MG63 (cell line): ENCODE results near the gene LRRC73. TPM values are rescaled to one million over a fixed set of nuclear protein-coding genes. Genes with fewer than 3 reads are reported as not detected.

Source experiments
- DNase-seq: peaks from one replicate; pipeline ENCODE4 v3.0.0-alpha.2; 2020
- H3K27me3 ChIP-seq: fragments of 250-450 bp; sonication (Bioruptor Pico); 2 replicates; pipeline ENCODE4 v1.5.1; 2020; ENCODE audit warnings: mild to moderate bottlenecking, moderate library complexity
- H3K36me3 ChIP-seq: fragments of 250-450 bp; sonication (Bioruptor Pico); 2 replicates; pipeline ENCODE4 v1.5.1; 2020; ENCODE audit warnings: mild to moderate bottlenecking, moderate library complexity
- H3K4me3 ChIP-seq: fragments of 250-450 bp; sonication (Bioruptor Pico); 2 replicates; pipeline ENCODE4 v1.5.1; 2020; ENCODE audit warnings: mild to moderate bottlenecking, moderate library complexity
- H3K9me3 ChIP-seq: fragments of 250-450 bp; sonication (Bioruptor Pico); 2 replicates; pipeline ENCODE4 v1.5.1; 2020; ENCODE audit warnings: mild to moderate bottlenecking, moderate library complexity
- total RNA-seq: library from RNA; depleted of rRNA; stranded (reverse); fragments of >200 nt; shearing (Covaris generic); gene quantifications from 2 replicates; pipeline ENCODE4 v1.2.3, GENCODE V29; 2014; ENCODE audit warnings: low replicate concordance

LRRC73 gene
- total RNA-seq, 1 experiment from 2014 or later: 0.10 TPM

DNA sequence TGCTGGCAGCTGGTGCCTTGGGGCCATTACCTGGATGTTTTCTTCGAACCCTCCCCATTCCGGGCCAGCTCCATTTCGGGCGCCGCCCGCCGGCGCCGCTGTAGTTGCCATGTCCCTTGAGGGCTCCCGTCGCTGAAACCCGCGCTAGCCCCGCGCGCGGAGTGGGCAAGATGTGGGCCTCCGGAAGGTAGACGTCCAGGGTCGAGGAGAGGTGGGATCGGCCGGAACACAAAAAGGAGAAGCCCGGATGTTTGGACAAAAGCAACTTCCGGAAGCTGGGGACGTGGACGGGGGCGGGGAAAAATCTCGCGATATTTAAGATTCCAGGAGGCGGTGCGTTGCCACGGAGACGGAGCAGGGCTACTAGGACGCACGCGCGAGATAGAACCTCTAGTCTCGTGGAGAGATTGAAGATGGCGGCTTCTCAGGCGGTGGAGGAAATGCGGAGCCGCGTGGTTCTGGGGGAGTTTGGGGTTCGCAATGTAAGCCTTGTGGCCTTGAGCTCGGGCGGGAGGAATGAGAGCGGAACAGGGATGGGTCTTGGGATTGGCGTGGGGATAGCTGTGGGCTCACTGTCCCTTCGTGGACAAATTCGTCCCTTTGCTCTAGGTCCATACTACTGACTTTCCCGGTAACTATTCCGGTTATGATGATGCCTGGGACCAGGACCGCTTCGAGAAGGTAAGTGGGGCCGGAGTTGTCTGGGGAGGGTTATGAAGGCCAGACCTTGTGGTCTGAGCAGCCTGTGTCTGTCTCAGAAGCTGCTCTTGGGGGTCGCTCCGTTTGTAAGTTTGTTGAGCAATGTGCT, 6.8 kb upstream of the LRRC73 start, which contains the start of the genes POLR1C and YIPF3:
TSS of gene POLR1C (plus strand) at position 393 of the 808 bp plus-strand sequence. CDS start at position 414, 21 bp downstream.
TSS of gene YIPF3 (minus strand) at position 230 of the 808 bp plus-strand sequence. CDS start at position 111, 119 bp downstream.
- no peaks in the 10 kb centered on the region for H3K27me3 ChIP-seq
- no peaks in the 10 kb centered on the region for H3K9me3 ChIP-seq
- peaks cover 34% of the 10 kb centered on the region for H3K36me3 ChIP-seq
- H3K4me3 ChIP-seq: peak within 1 kb of the TSS; percentile 98
- DNase-seq: peak; percentile 90

DNA sequence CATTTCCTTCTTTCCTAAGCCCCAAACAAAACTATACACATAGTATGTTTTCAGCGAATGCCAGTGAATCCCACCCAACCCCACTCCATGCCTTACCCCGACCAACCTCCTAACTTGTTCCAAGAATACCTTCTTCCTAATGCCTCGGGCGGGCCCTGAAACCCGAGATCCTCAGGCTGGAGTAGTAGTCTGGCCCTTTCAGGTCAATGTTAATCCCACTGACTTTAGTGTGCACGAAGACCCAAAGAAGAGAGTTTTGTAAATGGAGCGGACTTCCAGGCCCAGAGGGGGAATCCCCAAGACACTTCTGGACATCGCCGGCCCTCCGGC, 6.2 kb upstream of the LRRC73 start:
- no peaks in the 10 kb centered on the region for H3K27me3 ChIP-seq
- no peak for DNase-seq
- no peaks in the 10 kb centered on the region for H3K9me3 ChIP-seq
- H3K4me3 ChIP-seq: peak overlapping the region; percentile 98
- H3K36me3 ChIP-seq: peaks cover 29% of the 10 kb centered on the region

DNA sequence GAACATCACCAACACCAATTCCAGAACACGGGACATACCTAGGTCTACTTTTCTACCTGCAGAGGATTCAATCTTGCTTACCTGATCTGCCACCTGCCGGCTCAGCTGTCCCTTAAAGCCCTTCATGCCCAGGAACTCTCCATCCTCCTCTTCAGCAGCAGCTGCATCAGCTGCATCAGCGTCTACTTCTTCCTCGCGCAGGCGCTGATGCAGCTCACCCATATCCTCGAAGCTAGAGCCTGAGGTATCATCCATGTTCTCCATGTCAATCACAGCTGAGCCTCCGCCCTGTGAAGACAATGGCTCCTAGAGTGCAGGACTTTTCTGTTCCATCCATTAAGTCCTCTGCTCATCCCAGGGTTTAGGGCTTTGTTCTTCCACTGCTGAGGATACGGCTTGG, 5.7 kb upstream of the LRRC73 start:
- Histone ChIP-seq H3K27me3 (no peaks in the 10 kb centered on the region), H3K4me3 (peak overlapping the region; percentile 98), H3K36me3 (peaks cover 24% of the 10 kb centered on the region), H3K9me3 (no peaks in the 10 kb centered on the region)
- no peak for DNase-seq

DNA sequence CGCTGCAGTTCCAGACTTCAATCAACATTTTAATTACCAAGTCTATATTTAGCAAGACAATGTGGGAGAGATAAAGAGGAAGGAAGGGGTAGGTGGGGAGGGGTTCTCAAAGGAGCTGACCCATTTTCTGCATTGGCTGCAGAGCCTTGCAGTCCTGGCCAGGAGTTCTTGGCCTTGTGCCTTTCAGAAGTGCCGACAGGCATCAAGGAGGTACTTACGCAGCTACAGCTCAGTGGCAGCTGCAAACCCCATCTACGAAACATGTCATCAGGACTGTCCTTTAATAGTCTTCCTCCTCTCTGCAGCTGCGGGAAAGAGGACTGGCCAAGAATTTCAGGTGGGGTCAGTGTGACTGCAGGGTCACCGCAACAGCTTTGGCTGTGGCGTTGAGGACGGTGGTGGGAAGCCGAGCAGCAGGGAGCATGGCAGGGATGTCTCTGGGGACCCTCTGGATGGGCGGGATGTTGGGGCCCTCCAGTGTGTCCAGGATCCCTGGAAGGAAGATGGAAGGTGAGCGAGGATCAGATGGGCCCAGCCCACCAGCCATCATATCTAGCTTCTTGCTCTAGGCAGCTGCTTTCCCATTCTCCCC, 1.8 kb upstream of the LRRC73 start:
- Histone ChIP-seq H3K4me3 (no peak overlapping the region), H3K27me3 (no peaks in the 10 kb centered on the region), H3K36me3 (peaks cover 4% of the 10 kb centered on the region), H3K9me3 (no peaks in the 10 kb centered on the region)
- DNase-seq: no peak

DNA sequence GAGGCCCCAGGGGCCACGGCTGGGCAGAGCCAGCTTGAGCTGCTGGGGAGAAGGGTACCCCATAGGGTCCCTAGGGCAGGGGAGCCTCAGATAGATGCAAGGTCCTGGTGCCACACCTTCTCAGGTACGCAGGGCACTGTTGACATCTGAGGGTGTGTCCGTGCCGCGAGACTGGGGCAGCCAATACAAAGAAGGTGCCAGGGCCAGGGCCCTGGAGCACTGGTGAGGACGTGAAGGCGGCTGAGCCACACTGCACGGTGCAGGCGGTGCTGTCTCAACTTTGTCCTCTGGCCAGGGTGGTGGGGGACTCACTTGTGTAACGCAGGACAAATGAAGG, 649 bp upstream of the LRRC73 start:
- H3K36me3 ChIP-seq: peaks cover 3% of the 10 kb centered on the region

DNA sequence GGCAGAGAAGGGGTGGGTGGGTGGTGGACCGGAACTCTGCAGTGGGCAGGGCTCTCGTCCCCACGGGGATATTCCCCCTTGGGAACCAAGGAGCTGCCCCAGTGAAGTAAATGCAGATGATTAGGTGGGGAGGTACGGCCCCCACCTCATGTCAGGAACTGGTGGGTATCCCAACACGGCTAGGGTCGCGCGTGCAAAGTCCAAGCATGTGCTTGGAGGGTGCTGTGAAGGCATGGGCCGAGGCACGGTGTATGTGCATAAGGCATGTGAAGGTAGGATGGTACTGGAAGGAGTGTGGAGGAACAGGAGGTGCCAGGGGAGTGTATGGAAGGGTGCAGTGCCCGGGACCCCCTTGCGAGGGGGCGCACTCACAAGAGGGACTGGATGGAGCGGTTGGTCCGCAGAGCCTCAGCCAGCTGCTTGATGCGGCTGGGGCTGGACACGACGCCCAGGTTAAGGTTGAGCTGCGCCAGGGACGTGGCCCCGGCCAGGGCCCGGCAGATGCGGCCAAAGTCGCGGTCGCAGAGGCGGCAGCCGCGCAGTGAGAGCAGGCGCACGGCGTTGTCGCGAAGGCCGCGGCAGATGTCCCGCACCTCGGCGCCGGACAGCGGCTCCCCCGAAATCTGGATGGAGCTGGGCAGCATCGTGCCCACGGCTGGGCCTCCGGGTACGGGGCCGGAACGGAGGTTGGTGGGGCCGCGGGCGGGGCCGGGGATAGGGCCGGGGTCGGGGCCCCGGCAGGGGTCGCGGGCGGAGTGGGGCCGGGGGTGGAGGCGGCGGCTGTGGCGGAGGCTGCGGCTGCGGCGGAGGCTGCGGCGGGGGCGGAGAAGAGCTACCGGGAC, 783 bp downstream of the LRRC73 start:
- Histone ChIP-seq H3K9me3 (no peaks in the 10 kb centered on the region), H3K36me3 (no peaks in the 10 kb centered on the region; the same call in 1 of the 2 replicates), H3K27me3 (no peaks in the 10 kb centered on the region), H3K4me3 (no peak overlapping the region; the same call in 1 of the 2 replicates)
- no peak for DNase-seq

More for the DNA sequence above, 649 bp upstream of the LRRC73 start:
- Histone ChIP-seq H3K9me3 (no peaks in the 10 kb centered on the region), H3K27me3 (no peaks in the 10 kb centered on the region), H3K4me3 (no peak overlapping the region)
- no peak for DNase-seq

DNA sequence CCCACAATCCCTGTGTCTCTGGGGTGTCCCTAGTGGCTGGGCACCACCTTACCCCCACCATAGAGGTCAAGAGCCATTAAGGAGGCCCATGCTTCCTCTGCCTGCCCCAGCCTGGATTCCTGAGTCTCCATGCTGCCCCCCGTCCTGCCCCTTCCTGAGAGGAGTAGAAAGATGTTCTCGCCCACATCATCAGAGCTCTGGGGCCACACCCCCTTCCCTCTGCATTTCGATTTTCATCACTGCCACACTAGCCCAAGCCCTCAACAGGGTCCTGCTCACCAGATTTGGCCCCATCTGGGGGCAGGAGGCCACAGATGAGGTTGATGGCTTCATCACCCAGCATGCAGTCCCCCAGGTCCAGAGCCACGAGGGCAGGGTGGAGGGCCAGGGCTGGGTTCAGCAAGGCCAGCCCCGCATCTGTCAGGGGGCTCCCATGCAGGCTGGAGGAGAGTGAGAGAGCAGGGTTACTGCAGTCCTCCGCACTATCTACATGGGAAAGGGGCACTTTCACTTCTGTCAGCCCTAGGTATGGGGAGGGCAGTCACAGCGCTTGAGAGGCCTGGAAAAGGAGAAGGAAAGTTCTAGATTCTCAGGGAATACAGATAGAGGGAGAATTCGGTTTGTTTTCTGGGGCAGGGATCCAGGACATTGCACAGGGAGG, 1.5 kb downstream of the LRRC73 start:
- DNase-seq: no peak
- no peaks in the 10 kb centered on the region for H3K9me3 ChIP-seq
- no peaks in the 10 kb centered on the region; the same call in 1 of the 2 replicates for H3K36me3 ChIP-seq
- no peaks in the 10 kb centered on the region for H3K27me3 ChIP-seq
- no peak overlapping the region for H3K4me3 ChIP-seq

DNA sequence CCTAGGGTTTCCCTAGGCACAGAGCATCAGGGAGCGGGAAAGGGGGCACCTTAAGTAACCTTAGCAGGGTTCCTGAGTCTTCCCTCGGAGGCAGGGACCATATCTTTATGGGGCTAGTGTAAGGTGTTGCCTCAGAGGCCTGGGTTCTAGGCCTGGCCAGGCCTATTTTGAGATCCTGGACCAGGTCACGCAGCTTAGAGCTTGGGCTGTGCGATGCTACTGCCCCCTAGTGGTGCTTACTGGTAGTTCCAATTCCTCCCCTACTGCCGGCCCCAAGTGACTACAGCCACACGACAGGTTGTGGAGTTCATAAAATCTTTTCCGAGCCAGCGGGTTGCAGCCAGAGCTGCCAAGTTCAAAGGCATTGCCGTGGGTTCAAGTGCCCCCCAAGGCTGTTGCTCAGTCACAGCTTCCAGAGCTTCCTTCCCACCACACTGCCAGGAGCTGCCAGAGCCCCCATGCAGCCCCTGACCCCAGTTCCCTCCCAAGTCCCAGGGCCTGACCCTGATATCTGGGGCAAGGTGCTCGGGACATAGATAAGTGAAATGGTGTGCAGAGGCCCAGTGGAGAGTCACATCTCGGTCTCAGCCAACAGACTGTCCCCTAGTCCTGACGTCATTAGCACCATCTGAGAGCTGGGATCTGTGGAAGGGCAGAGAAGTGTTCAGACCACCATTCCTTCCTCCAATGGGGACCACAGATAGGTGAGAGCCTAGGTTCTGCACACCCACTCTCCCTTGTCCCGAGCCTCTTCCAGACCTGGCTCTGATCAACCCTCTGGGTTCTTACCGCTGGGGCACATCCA, 3.3 kb downstream of the LRRC73 start:
- Histone ChIP-seq H3K9me3 (no peaks in the 10 kb centered on the region), H3K4me3 (no peak overlapping the region), H3K27me3 (no peaks in the 10 kb centered on the region), H3K36me3 (no peaks in the 10 kb centered on the region)
- DNase-seq: peak; percentile 39

DNA sequence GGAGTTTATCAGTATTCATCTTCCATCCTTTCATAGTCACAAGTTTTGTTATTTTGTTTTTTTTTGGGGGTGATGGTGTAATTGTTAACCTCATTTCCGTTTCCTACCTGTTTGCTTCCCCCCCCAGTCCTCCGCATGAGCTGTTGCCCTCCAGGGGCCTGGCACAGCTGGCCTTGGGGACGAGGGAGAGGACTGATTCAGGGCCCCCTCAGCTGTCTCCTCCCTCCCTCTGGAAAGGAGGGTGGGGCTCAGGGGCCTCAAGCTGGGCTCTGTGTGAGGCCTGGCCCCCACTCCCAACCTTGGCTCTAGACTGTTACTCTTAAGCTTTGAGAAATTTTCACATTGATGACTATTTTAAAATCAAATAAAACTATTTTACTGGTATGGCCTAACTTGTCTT, 4.0 kb downstream of the LRRC73 start:
- Histone ChIP-seq H3K36me3 (no peaks in the 10 kb centered on the region), H3K4me3 (no peak overlapping the region), H3K27me3 (no peaks in the 10 kb centered on the region), H3K9me3 (no peaks in the 10 kb centered on the region)
- DNase-seq: no peak

DNA sequence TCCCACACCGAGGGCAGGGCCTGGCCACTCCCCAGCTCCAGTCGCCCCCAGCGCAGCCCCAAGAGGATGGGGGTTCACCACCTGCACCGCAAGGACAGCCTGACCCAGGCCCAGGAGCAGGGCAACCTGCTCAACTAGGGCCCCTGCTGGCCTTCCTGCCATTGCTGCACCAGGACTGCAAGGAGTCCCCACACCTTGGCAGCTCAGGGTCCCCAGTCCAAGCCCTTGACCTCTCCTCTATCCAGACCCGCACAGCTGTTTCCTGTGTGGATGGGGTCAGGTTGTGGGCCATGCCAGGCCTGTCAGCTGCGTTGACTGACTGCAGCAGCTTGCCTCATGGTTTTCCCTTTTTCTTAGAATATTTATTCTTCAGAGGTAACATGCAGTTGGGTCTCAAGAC, 4.4 kb downstream of the LRRC73 start:
- H3K9me3 ChIP-seq: no peaks in the 10 kb centered on the region
- H3K27me3 ChIP-seq: no peaks in the 10 kb centered on the region
- H3K4me3 ChIP-seq: no peak overlapping the region
- no peaks in the 10 kb centered on the region for H3K36me3 ChIP-seq
- no peak for DNase-seq

DNA sequence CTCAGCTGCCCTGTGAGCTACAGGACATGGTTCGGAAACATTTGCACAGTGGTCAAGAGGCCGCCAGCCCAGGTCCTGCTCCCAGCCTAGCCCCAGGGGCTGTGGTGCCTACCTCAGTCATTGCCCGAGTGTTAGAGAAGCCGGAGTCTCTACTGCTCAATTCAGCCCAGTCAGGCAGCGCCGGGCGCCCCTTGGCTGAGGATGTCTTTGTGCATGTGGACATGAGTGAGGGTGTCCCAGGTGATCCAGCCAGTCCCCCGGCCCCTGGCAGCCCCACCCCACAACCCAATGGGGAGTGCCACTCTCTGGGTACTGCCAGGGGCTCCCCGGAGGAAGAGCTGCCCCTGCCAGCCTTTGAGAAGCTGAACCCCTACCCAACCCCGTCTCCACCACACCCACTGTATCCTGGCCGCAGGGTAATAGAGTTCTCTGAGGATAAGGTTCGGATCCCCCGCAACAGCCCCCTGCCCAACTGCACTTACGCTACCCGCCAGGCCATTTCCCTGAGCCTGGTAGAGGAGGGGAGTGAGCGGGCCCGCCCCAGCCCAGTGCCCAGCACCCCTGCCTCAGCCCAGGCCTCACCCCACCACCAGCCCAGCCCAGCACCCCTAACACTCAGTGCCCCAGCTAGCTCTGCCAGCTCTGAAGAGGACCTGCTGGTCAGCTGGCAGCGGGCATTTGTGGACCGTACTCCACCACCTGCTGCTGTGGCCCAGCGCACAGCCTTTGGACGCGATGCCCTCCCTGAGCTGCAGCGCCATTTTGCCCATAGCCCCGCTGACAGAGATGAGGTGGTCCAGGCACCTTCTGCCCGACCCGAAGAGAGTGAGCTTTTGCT, 5.2 kb downstream of the LRRC73 start:
- no peaks in the 10 kb centered on the region for H3K27me3 ChIP-seq
- no peaks in the 10 kb centered on the region for H3K9me3 ChIP-seq
- H3K36me3 ChIP-seq: no peaks in the 10 kb centered on the region
- no peak for DNase-seq
- no peak overlapping the region for H3K4me3 ChIP-seq

DNA sequence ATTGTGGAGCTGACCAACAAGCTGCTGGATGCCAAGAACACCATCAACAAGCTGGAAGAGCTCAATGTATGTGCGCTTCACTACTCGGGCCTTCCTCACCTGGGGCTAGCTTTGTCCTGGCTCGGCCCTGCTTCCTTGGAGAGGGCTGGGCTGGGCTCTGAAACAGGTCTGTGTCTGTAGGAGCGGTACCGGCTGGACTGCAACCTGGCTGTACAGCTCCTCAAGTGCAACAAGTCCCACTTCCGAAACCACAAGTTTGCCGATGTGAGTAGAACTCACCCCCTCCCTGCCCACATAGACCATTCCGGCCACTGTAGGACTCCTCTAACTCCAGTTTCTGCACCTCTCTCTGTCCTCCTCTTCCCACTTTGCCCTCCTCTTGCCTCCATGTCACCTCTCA, 6.7 kb downstream of the LRRC73 start:
- no peaks in the 10 kb centered on the region for H3K9me3 ChIP-seq
- no peaks in the 10 kb centered on the region for H3K36me3 ChIP-seq
- DNase-seq: no peak
- no peak overlapping the region for H3K4me3 ChIP-seq
- no peaks in the 10 kb centered on the region for H3K27me3 ChIP-seq

DNA sequence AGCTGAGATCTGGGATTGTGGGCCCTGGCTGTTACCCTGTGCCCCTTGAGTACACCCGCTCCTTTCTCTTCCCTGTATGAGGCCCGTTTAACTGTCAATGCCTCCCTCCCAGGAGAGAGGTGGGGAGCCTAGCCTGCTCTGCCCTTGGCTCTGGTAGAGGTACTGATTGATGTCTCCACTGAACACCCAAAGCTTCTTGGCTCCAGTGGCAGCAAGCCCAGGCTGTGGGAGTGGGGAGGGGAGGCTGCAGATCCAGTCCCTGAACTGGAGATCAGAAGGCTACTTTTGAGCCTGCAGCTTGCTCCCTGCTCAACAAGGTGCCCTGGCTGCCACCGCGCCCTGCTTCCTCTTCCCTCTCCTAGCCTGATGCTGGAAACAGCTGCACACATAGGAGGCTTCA, 7.5 kb downstream of the LRRC73 start:
- no peaks in the 10 kb centered on the region for H3K36me3 ChIP-seq
- no peaks in the 10 kb centered on the region for H3K27me3 ChIP-seq
- no peaks in the 10 kb centered on the region for H3K9me3 ChIP-seq
- no peak for DNase-seq
- no peak overlapping the region for H3K4me3 ChIP-seq

DNA sequence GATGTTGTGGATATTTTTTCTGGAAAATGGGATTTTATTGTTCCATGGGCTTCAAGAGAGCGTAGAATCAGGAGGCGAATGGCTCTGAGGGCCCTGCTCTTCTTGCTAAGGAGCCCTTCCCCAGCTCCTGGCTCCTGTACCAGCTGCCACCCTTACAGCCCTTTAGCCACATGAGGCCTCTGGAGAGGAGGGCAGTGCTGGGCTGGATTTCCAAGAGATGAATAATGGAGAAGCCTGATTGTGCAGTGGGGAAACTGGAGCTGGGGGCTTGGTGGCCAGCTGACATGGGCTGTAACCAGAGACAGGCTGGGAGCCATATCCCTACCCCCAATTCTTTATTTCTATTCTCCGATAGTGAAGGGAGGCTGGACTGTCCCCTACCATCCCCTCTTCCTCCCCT, 9.2 kb downstream of the LRRC73 start:
- DNase-seq: no peak
- Histone ChIP-seq H3K36me3 (no peaks in the 10 kb centered on the region), H3K4me3 (no peak overlapping the region), H3K27me3 (no peaks in the 10 kb centered on the region), H3K9me3 (no peaks in the 10 kb centered on the region)

DNA sequence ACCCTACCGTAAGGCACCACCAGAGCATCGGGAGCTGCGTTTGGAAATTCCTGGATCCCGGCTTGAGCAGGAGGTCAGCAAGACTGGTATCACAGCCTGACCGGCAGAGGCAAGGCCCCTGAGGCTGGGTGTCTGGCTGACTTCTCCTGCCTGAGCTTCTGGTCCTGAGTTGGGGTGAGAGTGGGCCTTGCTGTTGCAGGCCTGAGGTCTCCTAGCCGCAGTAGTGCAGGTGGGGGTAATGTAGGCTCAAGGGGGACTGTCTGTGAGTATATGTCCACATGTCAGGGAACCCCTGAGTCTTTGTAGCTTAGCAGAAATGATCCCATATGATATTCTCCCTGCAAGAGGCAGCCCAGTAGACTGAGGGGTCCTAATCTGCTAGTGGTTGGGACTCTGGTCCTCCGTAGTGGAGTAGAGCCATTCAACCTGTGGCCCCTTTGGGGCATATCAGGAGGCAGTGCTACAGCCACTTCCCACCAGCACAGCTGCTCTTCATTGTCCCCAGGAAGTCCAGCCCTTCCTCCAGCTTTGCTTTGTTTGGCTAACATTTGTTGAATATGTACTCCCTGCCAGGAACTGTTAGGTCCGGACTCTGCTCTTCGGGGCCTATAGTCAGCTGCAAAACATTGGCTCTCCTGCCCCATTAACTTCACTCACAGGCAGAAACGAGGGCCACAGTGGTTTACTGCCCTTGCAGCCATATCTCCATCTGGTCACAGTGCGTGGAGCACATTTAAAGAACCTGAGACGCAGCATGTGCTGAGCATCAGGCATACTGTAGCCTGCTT, 10.9 kb downstream of the LRRC73 start:
- no peaks in the 10 kb centered on the region for H3K27me3 ChIP-seq
- no peak for DNase-seq
- H3K9me3 ChIP-seq: no peaks in the 10 kb centered on the region
- no peaks in the 10 kb centered on the region for H3K36me3 ChIP-seq
- H3K4me3 ChIP-seq: no peak overlapping the region
